ENCODE data around the gene ONECUT3. TPM values are rescaled to one million over a fixed set of nuclear protein-coding genes. Genes with fewer than 3 reads are reported as not detected.

ONECUT3 gene
- total RNA-seq, 1 donor, result not detected

- H3K36me3 ChIP-seq (ENCODE audit: insufficient read depth, low read length), result no peaks in the 10 kb centered on the region
- DNase-seq (ENCODE audit: insufficient read length, low spot score, missing footprints), result no peak
- no peaks in the 10 kb centered on the region for H3K9me3 ChIP-seq (ENCODE audit: low read depth, low read length)
- H2AFZ ChIP-seq (ENCODE audit: low read length), result no peak overlapping the region
- no peak for TF ChIP-seq CTCF (IDR thresholded peaks at IDR 0.05; ENCODE audit: extremely low read depth, low read depth, low read length)
- H3K4me3 ChIP-seq (ENCODE audit: insufficient read depth, low read length), result no peak overlapping the region
- H3K79me2 ChIP-seq (ENCODE audit: insufficient read depth, low read length), result no peaks in the 10 kb centered on the region
- no peaks in the 10 kb centered on the region for H3K4me1 ChIP-seq (ENCODE audit: insufficient read depth, low read length)
- H4K20me1 ChIP-seq (ENCODE audit: insufficient read depth, low read length), result no peaks in the 10 kb centered on the region
- no peak overlapping the region for H3K27ac ChIP-seq (ENCODE audit: low read depth, low read length)
- H3K4me2 ChIP-seq (ENCODE audit: insufficient read depth, low read length), result no peak overlapping the region
- H3K27me3 ChIP-seq (ENCODE audit: insufficient read depth, low read length), result peaks cover 18% of the 10 kb centered on the region
Observed at GRCh38 chr19:1717970-1718264, 35.4 kb upstream of the ONECUT3 start.

- H2AFZ ChIP-seq (ENCODE audit: low read length), result no peak overlapping the region
- no peaks in the 10 kb centered on the region for H3K9me3 ChIP-seq (ENCODE audit: low read depth, low read length)
- DNase-seq (ENCODE audit: insufficient read length, low spot score, missing footprints), result peak; percentile 61
- no peaks in the 10 kb centered on the region for H3K4me1 ChIP-seq (ENCODE audit: insufficient read depth, low read length)
- no peaks in the 10 kb centered on the region for H3K36me3 ChIP-seq (ENCODE audit: insufficient read depth, low read length)
- no peaks in the 10 kb centered on the region for H4K20me1 ChIP-seq (ENCODE audit: insufficient read depth, low read length)
- no peak overlapping the region for H3K4me3 ChIP-seq (ENCODE audit: insufficient read depth, low read length)
- no peak overlapping the region for H3K4me2 ChIP-seq (ENCODE audit: insufficient read depth, low read length)
- peaks cover 18% of the 10 kb centered on the region for H3K27me3 ChIP-seq (ENCODE audit: insufficient read depth, low read length)
- no peaks in the 10 kb centered on the region for H3K79me2 ChIP-seq (ENCODE audit: insufficient read depth, low read length)
- TF ChIP-seq CTCF (IDR thresholded peaks at IDR 0.05; ENCODE audit: extremely low read depth, low read depth, low read length), result no peak
- H3K27ac ChIP-seq (ENCODE audit: low read depth, low read length), result no peak overlapping the region
Observed at GRCh38 chr19:1718420-1719291, 34.6 kb upstream of the ONECUT3 start.

- DNase-seq (ENCODE audit: insufficient read length, low spot score, missing footprints), result peak; percentile 59
- Histone ChIP-seq H3K27me3 (ENCODE audit: insufficient read depth, low read length) (peaks cover 18% of the 10 kb centered on the region), H3K4me2 (ENCODE audit: insufficient read depth, low read length) (no peak overlapping the region)
Observed at GRCh38 chr19:1719519-1719918, 33.8 kb upstream of the ONECUT3 start.

More at GRCh38 chr19:1719519-1719918, 33.8 kb upstream of the ONECUT3 start:
- Histone ChIP-seq H3K79me2 (ENCODE audit: insufficient read depth, low read length) (no peaks in the 10 kb centered on the region), H3K4me3 (ENCODE audit: insufficient read depth, low read length) (no peak overlapping the region), H2AFZ (ENCODE audit: low read length) (no peak overlapping the region), H3K9me3 (ENCODE audit: low read depth, low read length) (no peaks in the 10 kb centered on the region), H4K20me1 (ENCODE audit: insufficient read depth, low read length) (no peaks in the 10 kb centered on the region), H3K4me1 (ENCODE audit: insufficient read depth, low read length) (no peaks in the 10 kb centered on the region), H3K36me3 (ENCODE audit: insufficient read depth, low read length) (no peaks in the 10 kb centered on the region), H3K27ac (ENCODE audit: low read depth, low read length) (no peak overlapping the region)
- no peak for TF ChIP-seq CTCF (IDR thresholded peaks at IDR 0.05; ENCODE audit: extremely low read depth, low read depth, low read length)

Measured in osteoblast (primary cell).